ENCODE data around the gene RLN2.
"Not testable (repeated sequence)": the region's sequence is repeated elsewhere in the genome, so short reads cannot be mapped to it uniquely, and the experiment has no call there.

The RLN2 gene

DNA sequence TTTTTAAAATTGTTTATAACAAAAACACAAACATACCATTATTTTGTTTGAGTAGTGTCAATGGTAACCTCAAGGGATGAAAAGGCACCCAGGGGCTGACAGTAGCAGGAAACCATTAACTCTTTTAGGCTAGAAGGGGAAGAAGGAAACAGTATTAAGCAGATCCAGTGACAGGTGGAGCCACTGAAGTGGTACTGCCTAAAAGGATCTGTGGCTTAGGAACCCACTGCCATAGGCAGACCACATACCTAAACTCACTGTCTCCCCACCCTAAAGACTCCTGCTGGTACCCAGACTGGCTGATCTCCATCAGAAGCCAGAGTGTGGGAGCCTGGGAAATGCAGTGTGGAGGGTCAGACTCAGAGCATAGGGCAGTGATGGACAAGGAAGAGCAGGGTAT is 21.7 kb upstream of the RLN2 start:
- no peak for DNase-seq (ENCODE audit: low read depth)
- H3K4me3 ChIP-seq (ENCODE audit: low read depth, low read length), result no peak overlapping the region
- TF ChIP-seq CTCF (conservative IDR thresholded peaks at IDR 0.05; ENCODE audit: low read depth, low read length), result no peak

- DNase-seq (ENCODE audit: low read depth); H3K4me3 ChIP-seq (ENCODE audit: low read depth, low read length): not testable (repeated sequence)
Observed at GRCh38 chr9:5321601-5322000, 17.1 kb upstream of the RLN2 start.

DNA sequence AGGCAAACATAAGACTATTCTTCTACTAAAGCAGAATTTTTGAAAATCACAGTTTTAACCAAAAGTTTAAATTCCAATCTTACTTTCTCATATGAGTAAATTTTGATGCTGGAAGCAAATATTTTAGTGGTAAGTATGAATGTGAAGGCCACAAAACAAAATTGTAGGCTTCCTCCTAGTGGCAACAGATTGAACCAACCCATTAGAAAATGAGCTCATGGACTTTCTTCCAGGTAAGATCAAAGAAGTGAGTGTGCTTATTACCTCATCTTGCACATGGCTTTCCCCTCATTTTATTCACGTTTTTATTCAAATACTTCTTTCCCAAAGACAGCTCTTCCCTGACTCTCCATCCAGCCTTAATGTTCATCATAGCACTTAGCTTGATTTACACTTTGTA is 16.5 kb upstream of the RLN2 start:
- DNase-seq (ENCODE audit: low read depth), result peak; percentile 30
- TF ChIP-seq CTCF (conservative IDR thresholded peaks at IDR 0.05; ENCODE audit: low read depth, low read length), result peak; percentile 42
- H3K4me3 ChIP-seq (ENCODE audit: low read depth, low read length), result no peak overlapping the region

DNA sequence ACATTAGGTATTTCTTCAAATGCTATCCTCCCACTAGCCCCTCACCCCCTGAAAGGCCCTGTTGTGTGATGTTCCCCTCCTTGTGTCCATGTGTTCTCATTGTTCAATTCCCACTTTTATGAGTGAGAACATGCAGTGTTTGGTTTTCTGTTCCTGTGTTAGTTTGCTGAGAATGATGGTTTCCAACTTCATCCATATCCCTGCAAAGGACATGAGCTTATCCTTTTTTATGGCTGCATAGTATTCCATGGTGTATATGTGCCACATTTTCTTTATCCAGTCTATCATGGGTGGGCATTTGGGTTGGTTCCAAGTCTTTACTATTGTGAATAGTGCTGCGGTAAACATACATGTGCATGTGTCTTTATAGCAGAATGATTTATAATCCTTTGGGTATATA is 11.9 kb upstream of the RLN2 start:
- not testable (repeated sequence) for DNase-seq (ENCODE audit: low read depth); H3K4me3 ChIP-seq (ENCODE audit: low read depth, low read length)

GRCh38 chr9:5315187-5315923 is 10.8 kb upstream of the RLN2 start:
- no peak for DNase-seq (ENCODE audit: low read depth)
- TF ChIP-seq CTCF (conservative IDR thresholded peaks at IDR 0.05; ENCODE audit: low read depth, low read length), result no peak
- H3K4me3 ChIP-seq (ENCODE audit: low read depth, low read length), result no peak overlapping the region

DNA sequence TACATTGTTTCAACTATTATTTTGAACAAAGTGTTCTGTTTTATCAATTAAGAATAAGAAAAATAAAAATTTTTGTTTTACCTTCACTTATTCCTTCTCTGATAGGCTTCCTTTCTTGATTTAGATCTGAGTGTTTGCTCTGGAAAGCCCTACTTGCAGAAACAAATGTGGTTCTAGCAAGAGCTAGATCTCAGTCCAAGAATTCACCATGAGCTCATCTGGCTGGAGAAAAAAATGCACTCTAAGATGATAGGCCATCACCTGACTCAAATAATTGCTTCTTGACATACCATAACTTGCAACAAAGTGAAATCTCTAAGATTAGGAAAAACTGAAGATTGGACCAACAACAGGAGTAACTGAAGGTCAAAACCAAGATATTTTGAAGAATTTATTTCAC is 6.3 kb upstream of the RLN2 start:
- TF ChIP-seq CTCF (conservative IDR thresholded peaks at IDR 0.05; ENCODE audit: low read depth, low read length), result no peak
- peak; percentile 24 for DNase-seq (ENCODE audit: low read depth)
- no peak overlapping the region for H3K4me3 ChIP-seq (ENCODE audit: low read depth, low read length)

DNA sequence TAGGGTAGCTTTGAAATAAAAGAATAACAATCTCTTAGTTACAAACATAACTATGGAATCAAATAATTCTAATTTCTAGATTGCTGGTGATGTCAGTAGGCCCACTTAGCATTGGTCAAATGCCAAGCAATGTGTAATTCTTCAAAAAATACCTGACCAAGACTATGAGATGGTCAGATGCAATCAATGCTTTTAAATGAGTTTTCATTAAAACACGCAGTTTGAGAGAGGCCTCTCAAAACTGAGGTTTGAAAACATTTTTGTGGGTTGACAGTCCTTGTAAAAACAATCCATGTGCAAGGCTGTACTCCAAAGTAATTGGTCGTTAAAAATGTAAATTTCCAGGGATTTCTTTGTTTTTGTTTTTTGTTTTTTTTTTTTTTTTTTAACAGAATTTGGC is 1.2 kb upstream of the RLN2 start:
- no peak overlapping the region for H3K4me3 ChIP-seq (ENCODE audit: low read depth, low read length)
- DNase-seq (ENCODE audit: low read depth), result no peak
- TF ChIP-seq CTCF (conservative IDR thresholded peaks at IDR 0.05; ENCODE audit: low read depth, low read length), result no peak

DNA sequence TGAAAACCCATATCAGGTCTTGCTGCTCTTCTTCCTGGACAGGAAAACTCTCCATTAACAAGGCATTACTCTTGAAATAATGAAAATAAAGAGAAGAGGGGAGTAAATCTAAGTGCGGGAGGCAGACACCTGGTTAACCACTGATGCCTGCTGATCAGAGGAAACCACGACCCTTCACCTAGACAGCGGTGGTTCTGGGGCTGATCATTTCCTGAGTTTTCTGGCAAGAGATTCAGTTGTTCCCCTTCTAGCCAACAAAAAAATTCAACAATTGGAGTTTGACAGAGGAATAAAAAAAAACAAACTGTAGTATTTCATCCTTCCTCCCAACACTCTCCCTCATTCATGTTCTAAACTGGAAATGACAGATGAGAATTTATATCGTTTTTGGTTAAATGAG is 3.0 kb downstream of the RLN2 start:
- no peak for DNase-seq (ENCODE audit: low read depth)
- no peak overlapping the region for H3K4me3 ChIP-seq (ENCODE audit: low read depth, low read length)
- TF ChIP-seq CTCF (conservative IDR thresholded peaks at IDR 0.05; ENCODE audit: low read depth, low read length), result no peak
